HUES48 (cell line): ENCODE measurements around the gene CLEC2A.

ENCODE experiments used
- H3K27ac ChIP-seq: one replicate; pipeline ENCODE4 v1.7.0; 2013; ENCODE audit warnings: low read depth, low read length, inconsistent platforms
- H3K27me3 ChIP-seq: 2 replicates; pipeline ENCODE4 v1.6.1; 2013; ENCODE audit warnings: mild to moderate bottlenecking, low read length; ENCODE audit not compliant: control insufficient read depth, insufficient read depth
- H3K36me3 ChIP-seq: 2 replicates; pipeline ENCODE4 v1.6.1; 2013; ENCODE audit warnings: low read length; ENCODE audit not compliant: control insufficient read depth, insufficient read depth
- H3K4me1 ChIP-seq: 2 replicates; pipeline ENCODE4 v1.6.1; 2013; ENCODE audit warnings: mild to moderate bottlenecking, low read length; ENCODE audit not compliant: control insufficient read depth, insufficient read depth
- H3K4me3 ChIP-seq: 2 replicates; pipeline ENCODE4 v1.5.1; 2013; ENCODE audit warnings: mild to moderate bottlenecking, low read depth, low read length
- H3K9ac ChIP-seq: 2 replicates; pipeline ENCODE4 v1.6.1; 2013; ENCODE audit warnings: mild to moderate bottlenecking, low read depth, low read length, moderate library complexity
- H3K9me3 ChIP-seq: 2 replicates; pipeline ENCODE4 v1.6.1; 2013; ENCODE audit warnings: low read length; ENCODE audit not compliant: control insufficient read depth, insufficient read depth

CLEC2A gene

DNA sequence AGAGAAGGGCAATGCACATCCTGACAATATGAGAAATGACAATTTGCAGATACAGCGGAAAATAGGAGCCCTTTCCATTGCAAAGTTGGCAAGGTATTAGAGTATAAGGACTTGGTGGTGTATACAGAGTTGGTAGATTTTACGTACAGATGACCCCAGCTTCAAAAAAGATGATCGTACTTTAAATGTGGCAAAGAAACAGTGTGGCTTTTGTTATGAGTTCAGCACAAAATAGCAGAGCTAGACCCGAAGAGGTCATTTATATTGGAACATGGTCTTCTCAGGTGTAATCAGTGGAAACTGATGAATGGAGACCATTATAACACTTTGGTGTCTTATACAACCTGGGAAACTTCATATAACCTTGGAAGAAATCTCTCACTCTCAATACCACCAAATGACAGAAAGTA is 65.3 kb downstream of the CLEC2A start:
- Histone ChIP-seq H3K27me3 (no peaks in the 10 kb centered on the region), H3K36me3 (no peaks in the 10 kb centered on the region), H3K4me1 (peaks cover 24% of the 10 kb centered on the region), H3K4me3 (no peak overlapping the region), H3K27ac (no peak overlapping the region), H3K9ac (no peak overlapping the region), H3K9me3 (no peaks in the 10 kb centered on the region)

DNA sequence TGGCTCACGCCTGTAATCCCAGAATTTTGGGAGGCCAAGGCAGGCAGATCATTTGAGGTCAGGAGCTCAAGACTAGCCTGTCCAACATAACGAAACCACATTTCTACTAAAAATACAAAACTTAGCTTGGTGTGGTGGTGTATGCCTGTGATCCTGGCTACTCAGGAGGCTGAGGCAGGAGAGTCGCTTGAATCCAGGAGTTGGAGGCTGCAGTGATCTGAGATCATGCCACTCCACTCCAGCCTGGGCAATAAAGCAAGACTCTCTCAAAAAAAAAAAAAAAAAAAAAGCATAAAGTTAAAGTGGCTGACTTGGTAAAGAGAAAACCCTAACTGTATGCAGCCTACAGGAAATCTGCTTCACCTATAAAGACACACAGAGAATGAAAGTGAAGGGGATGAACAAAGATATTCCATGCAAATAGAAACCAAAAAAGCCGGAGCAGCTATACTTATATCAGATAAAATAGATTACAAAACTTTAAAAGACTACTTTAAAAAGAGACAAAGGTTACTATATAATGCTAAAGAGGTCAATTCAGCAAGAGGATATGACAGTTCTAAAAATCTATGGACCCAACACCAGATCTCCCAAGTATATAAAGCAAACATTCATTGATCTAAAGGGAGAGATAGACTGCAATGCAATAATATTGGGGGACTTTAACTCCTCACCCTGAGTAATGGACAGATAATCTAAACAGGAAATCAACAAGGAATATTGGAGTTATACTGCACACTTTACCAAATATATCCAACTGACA is 67.1 kb downstream of the CLEC2A start:
- Histone ChIP-seq H3K9ac (no peak overlapping the region), H3K9me3 (no peaks in the 10 kb centered on the region), H3K4me1 (peaks cover 21% of the 10 kb centered on the region), H3K4me3 (no peak overlapping the region), H3K27ac (no peak overlapping the region), H3K36me3 (no peaks in the 10 kb centered on the region), H3K27me3 (no peaks in the 10 kb centered on the region)
